Osteoblast (primary cell): Measurements from ENCODE around the gene KLHL8. TPM values are rescaled to one million over a fixed set of nuclear protein-coding genes. Genes with fewer than 3 reads are reported as not detected.
A peak's percentile ranks its signal among the peaks of the same experiment; 100 is the strongest.
"Not testable (repeated sequence)": the region's sequence is repeated elsewhere in the genome, so short reads cannot be mapped to it uniquely, and the experiment has no call there.

Experiments
- DNase-seq: peaks from one replicate; pipeline ENCODE4 v3.0.0; 2011; ENCODE audit warnings: low spot score, mixed read lengths; ENCODE audit not compliant: insufficient read length; ENCODE audit errors: missing footprints
- H2AFZ ChIP-seq: 2 replicates; pipeline ENCODE4 v1.6.0; 2011; ENCODE audit warnings: mild to moderate bottlenecking, low read length
- H3K27ac ChIP-seq: 2 replicates; pipeline ENCODE4 v1.5.1; 2011; ENCODE audit warnings: mild to moderate bottlenecking, low read depth, low read length, moderate library complexity
- H3K27me3 ChIP-seq: 2 replicates; pipeline ENCODE4 v1.6.0; 2012; ENCODE audit warnings: mild to moderate bottlenecking, control low read depth, inconsistent platforms, low read length, moderate library complexity; ENCODE audit not compliant: insufficient read depth
- H3K36me3 ChIP-seq: 2 replicates; pipeline ENCODE4 v1.5.1; 2011; ENCODE audit warnings: mild to moderate bottlenecking, low read length, control low read depth, moderate library complexity; ENCODE audit not compliant: insufficient read depth
- H3K4me1 ChIP-seq: 2 replicates; pipeline ENCODE4 v1.5.1; 2011; ENCODE audit warnings: mild to moderate bottlenecking, low read length, control low read depth, moderate library complexity; ENCODE audit not compliant: insufficient read depth
- H3K4me2 ChIP-seq: 2 replicates; pipeline ENCODE4 v1.6.0; 2011; ENCODE audit warnings: mild to moderate bottlenecking, low read length; ENCODE audit not compliant: insufficient read depth
- H3K4me3 ChIP-seq: fragments of 200-600 bp; sonication (generic); 3 replicates; pipeline ENCODE4 v1.5.1; 2012; ENCODE audit warnings: mild to moderate bottlenecking, low read length, inconsistent platforms; ENCODE audit not compliant: insufficient read depth
- H3K79me2 ChIP-seq: 2 replicates; pipeline ENCODE4 v1.6.0; 2012; ENCODE audit warnings: mild to moderate bottlenecking, low read length, control low read depth, inconsistent platforms; ENCODE audit not compliant: insufficient read depth
- H3K9me3 ChIP-seq: 2 replicates; pipeline ENCODE4 v1.5.1; 2011; ENCODE audit warnings: low read depth, low read length, control low read depth
- H4K20me1 ChIP-seq: 2 replicates; pipeline ENCODE4 v1.6.0; 2012; ENCODE audit warnings: mild to moderate bottlenecking, low read length, control low read depth; ENCODE audit not compliant: insufficient read depth
- total RNA-seq: library from RNA; depleted of rRNA; stranded (reverse); fragments of >200 nt; gene quantifications from 2 replicates; pipeline ENCODE4 v1.2.3, GENCODE V29; 2012
- TF ChIP-seq, protein P1 (sequence below): IDR thresholded peaks from 2 replicates; pipeline ENCODE4 v1.5.1; 2011; ENCODE audit warnings: mild to moderate bottlenecking, low read depth, low read length, moderate library complexity; ENCODE audit errors: extremely low read depth

The KLHL8 gene
- total RNA-seq, 1 donor = 12.7 TPM

DNA sequence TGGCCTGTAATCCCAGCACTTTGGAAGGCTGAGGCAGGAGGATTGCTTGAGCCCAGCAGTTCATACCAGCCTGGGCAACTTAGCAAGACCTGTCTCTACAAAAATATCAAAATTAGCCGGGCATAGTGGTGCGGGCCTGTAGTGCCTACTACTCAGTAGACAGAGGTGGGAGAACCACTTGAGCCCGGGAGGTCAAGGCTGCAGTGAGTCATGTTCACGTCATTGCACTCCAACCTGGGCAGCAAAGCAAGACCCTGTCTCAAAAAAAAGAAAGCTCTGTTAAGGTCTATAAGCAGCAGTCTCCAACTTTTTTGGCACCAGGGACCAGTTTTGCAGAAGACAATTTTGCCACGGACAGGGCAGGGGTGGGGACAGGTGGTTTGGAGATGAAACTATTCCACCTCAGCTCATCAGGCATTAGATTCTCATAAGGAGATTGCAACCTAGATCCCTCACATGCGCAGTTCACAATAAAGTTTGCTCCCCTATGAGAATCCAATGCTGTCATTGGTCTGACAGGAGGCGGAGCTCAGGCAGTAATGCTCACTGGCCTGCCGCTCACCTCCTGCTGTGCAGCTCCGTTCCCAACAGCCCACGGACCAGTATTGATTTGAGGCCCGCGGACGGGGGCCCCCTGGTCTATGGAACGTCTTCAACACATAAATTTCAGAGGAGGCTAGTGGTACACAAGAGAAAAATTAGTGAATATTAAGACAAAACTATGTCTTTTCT is 67.9 kb downstream of the KLHL8 start:
- TF ChIP-seq, protein P1, sequence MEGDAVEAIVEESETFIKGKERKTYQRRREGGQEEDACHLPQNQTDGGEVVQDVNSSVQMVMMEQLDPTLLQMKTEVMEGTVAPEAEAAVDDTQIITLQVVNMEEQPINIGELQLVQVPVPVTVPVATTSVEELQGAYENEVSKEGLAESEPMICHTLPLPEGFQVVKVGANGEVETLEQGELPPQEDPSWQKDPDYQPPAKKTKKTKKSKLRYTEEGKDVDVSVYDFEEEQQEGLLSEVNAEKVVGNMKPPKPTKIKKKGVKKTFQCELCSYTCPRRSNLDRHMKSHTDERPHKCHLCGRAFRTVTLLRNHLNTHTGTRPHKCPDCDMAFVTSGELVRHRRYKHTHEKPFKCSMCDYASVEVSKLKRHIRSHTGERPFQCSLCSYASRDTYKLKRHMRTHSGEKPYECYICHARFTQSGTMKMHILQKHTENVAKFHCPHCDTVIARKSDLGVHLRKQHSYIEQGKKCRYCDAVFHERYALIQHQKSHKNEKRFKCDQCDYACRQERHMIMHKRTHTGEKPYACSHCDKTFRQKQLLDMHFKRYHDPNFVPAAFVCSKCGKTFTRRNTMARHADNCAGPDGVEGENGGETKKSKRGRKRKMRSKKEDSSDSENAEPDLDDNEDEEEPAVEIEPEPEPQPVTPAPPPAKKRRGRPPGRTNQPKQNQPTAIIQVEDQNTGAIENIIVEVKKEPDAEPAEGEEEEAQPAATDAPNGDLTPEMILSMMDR = no peak
- no peak overlapping the region for H3K4me2 ChIP-seq

DNA sequence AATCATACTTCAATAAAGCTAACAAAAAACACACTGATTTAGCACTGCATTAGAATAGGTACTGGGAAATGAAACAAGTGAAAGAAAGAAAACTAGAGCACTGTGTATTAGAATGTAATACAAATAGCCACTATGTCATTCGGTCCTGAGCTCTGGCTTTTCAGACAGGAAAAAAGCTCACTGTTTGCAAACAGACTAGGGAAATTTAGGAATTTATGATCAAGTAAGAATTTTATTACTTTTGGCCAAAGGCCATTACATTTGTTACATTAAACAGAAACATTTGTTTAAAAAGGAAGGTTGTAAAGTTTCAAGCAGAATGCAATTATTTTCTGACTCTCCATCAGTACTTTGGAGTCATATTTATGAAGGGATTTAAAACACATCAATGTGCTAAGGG is 68.7 kb downstream of the KLHL8 start:
- H3K9me3 ChIP-seq = no peaks in the 10 kb centered on the region
- H3K4me2 ChIP-seq = no peak overlapping the region
- H3K27me3 ChIP-seq = no peaks in the 10 kb centered on the region
- no peak overlapping the region for H3K27ac ChIP-seq
- no peak overlapping the region for H3K4me3 ChIP-seq
- H3K36me3 ChIP-seq = no peaks in the 10 kb centered on the region
- no peaks in the 10 kb centered on the region for H3K79me2 ChIP-seq
- TF ChIP-seq, protein P1 = no peak
- H2AFZ ChIP-seq = no peak overlapping the region
- no peak for DNase-seq
- no peaks in the 10 kb centered on the region for H3K4me1 ChIP-seq
- H4K20me1 ChIP-seq = no peaks in the 10 kb centered on the region

More for the DNA sequence above, 67.9 kb downstream of the KLHL8 start:
- no peak for DNase-seq
- H2AFZ ChIP-seq = no peak overlapping the region
- H3K4me3 ChIP-seq = no peak overlapping the region
- no peaks in the 10 kb centered on the region for H3K79me2 ChIP-seq
- H3K36me3 ChIP-seq = no peaks in the 10 kb centered on the region
- H4K20me1 ChIP-seq = no peaks in the 10 kb centered on the region
- H3K27me3 ChIP-seq = no peaks in the 10 kb centered on the region
- H3K4me1 ChIP-seq = no peaks in the 10 kb centered on the region
- no peak overlapping the region for H3K27ac ChIP-seq
- H3K9me3 ChIP-seq = no peaks in the 10 kb centered on the region

DNA sequence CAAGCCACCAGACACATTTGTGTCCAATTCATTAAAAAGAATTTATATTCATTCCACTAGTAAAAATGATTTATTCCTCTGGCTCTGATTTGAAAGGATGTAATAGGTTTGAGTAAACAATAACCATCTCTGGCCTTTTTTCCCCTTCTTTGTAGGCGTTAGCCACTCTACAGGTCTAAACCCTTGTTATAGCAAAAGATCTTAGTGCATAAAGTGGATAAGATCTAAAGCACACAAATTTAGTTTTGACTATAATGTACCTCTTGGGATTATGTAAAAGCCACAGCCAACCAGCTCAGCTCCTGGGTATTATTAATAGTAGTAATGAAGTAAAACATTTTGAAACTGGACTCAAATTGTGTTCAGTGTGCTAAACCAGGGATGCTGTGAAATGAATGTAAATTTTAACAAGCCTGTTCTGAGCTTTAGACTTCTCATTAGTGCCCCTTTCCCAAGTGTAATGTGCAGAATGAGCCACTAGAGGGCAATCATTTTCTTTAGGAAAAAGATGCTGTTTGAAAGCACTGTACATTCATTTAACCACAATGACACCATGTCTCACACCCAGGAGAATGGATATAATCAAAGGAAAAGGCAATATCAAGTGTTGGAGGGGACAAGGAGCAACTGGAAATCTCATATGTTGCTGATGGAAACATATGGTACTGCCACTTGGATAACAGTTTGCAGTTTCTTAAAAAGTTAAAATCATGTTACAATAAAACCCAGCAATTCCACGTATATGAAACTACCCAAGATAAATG is 69.7 kb downstream of the KLHL8 start:
- TF ChIP-seq, protein P1 = peak; percentile 79
- Histone ChIP-seq H3K36me3 (no peaks in the 10 kb centered on the region), H3K79me2 (no peaks in the 10 kb centered on the region), H2AFZ (no peak overlapping the region), H3K4me2 (no peak overlapping the region), H3K27me3 (no peaks in the 10 kb centered on the region), H3K4me3 (no peak overlapping the region), H3K9me3 (no peaks in the 10 kb centered on the region), H4K20me1 (no peaks in the 10 kb centered on the region), H3K4me1 (no peaks in the 10 kb centered on the region), H3K27ac (no peak overlapping the region)
- DNase-seq = peak; percentile 57

DNA sequence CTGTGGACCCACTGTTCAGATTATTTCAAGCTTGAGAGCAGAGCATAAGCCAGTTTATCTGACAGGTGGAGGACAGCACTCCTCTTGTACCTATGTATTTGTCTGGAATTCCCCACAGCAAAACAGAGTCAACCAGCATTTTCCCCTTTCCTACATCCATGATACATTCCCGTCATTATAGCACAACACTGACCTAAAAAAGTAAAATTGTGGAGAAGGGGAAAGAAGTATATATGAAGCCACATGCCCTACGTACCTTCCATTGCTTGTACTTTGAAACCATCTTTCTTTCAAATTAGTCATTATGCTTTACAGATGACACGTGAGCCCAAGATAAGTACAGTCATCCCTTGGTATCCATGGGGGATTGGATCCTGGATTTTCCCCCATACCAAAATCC is 73.3 kb downstream of the KLHL8 start:
- no peaks in the 10 kb centered on the region for H3K27me3 ChIP-seq
- H3K79me2 ChIP-seq = no peaks in the 10 kb centered on the region
- no peak for DNase-seq
- TF ChIP-seq, protein P1 = no peak
- H3K9me3 ChIP-seq = no peaks in the 10 kb centered on the region
- H4K20me1 ChIP-seq = no peaks in the 10 kb centered on the region
- no peak overlapping the region for H3K4me3 ChIP-seq
- H3K36me3 ChIP-seq = no peaks in the 10 kb centered on the region
- no peak overlapping the region for H3K27ac ChIP-seq
- H3K4me2 ChIP-seq = no peak overlapping the region
- H3K4me1 ChIP-seq = no peaks in the 10 kb centered on the region
- H2AFZ ChIP-seq = no peak overlapping the region

DNA sequence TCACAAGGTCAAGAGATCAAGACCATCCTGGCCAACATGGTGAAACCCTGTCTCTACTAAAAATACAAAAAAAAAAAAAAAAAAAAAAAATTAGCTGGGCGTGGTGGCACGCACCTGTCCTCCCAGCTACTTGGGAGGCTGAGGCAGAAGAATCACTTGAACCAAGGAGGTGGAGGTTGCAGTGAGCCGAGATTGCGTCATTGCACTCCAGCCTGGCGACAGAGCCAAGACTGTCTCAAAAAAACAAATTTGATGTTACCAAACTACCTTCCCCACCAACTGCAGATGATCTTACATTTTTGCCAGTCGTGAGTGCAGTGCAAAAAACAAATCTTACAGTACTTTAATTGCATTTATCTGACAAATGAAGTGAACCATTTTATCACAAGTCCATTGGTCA is 74.5 kb downstream of the KLHL8 start:
- H3K9me3 ChIP-seq, H3K4me2 ChIP-seq, H3K36me3 ChIP-seq, H3K4me1 ChIP-seq, DNase-seq, H2AFZ ChIP-seq, H3K79me2 ChIP-seq, H3K27me3 ChIP-seq, H3K4me3 ChIP-seq, H4K20me1 ChIP-seq, H3K27ac ChIP-seq: not testable (repeated sequence)
